DOHH2 (cell line): Measurements from ENCODE around the gene DUSP10.

ENCODE experiments used
- H3F3A ChIP-seq: fragments of 200-600 bp; sonication (generic), shearing (Covaris generic); 2 replicates; pipeline ENCODE4 v1.6.0; 2016; ENCODE audit warnings: antibody characterized with exemption, mild to moderate bottlenecking; ENCODE audit not compliant: control insufficient read depth, insufficient read depth
- H3K27ac ChIP-seq: fragments of 200-600 bp; sonication (generic); 2 replicates; pipeline ENCODE4 v1.5.1; 2014; ENCODE audit warnings: low read depth, mild to moderate bottlenecking, low read length, moderate library complexity
- H3K27me3 ChIP-seq: fragments of 200-600 bp; sonication (generic); 2 replicates; pipeline ENCODE4 v1.6.1; 2014; ENCODE audit warnings: mild to moderate bottlenecking, low read length, mixed read lengths; ENCODE audit not compliant: control insufficient read depth
- H3K36me3 ChIP-seq: fragments of 200-600 bp; sonication (generic); 2 replicates; pipeline ENCODE4 v1.6.1; 2014; ENCODE audit warnings: mild to moderate bottlenecking, low read length, moderate library complexity, mixed read lengths; ENCODE audit not compliant: control insufficient read depth
- H3K4me1 ChIP-seq: fragments of 200-600 bp; sonication (generic); 2 replicates; pipeline ENCODE4 v1.6.1; 2014; ENCODE audit warnings: mild to moderate bottlenecking, low read length, mixed read lengths; ENCODE audit not compliant: control insufficient read depth
- H3K4me2 ChIP-seq: fragments of 200-600 bp; sonication (generic); 2 replicates; pipeline ENCODE4 v1.6.0; 2014; ENCODE audit warnings: mild to moderate bottlenecking, low read length, moderate library complexity
- H3K4me3 ChIP-seq: fragments of 200-600 bp; sonication (generic); 2 replicates; pipeline ENCODE4 v1.5.1; 2014; ENCODE audit warnings: mild to moderate bottlenecking, low read length, mixed read lengths
- H3K79me2 ChIP-seq: fragments of 200-600 bp; sonication (generic); 2 replicates; pipeline ENCODE4 v1.6.1; 2014; ENCODE audit warnings: mild to moderate bottlenecking, low read length, mixed read lengths; ENCODE audit not compliant: control insufficient read depth
- H3K9me2 ChIP-seq: fragments of 200-600 bp; sonication (generic); replicated peaks from 2 replicates; pipeline ENCODE4 v1.6.1; 2014; ENCODE audit warnings: mild to moderate bottlenecking, low read length, mixed read lengths; ENCODE audit not compliant: control insufficient read depth
- H3K9me3 ChIP-seq: fragments of 200-600 bp; sonication (generic); 2 replicates; pipeline ENCODE4 v1.6.1; 2014; ENCODE audit warnings: antibody characterized with exemption, low read length, mixed read lengths; ENCODE audit not compliant: control insufficient read depth, insufficient read depth
- H4K20me1 ChIP-seq: fragments of 200-600 bp; sonication (generic); 2 replicates; pipeline ENCODE4 v1.6.0; 2014; ENCODE audit warnings: low read depth, mild to moderate bottlenecking, antibody characterized with exemption, low read length, moderate library complexity; ENCODE audit not compliant: control insufficient read depth, insufficient read depth
- CTCF ChIP-seq: fragments of 200-600 bp; sonication (generic); IDR thresholded peaks from one replicate; pipeline ENCODE4 v1.5.1; 2014; ENCODE audit warnings: antibody characterized with exemption, mild to moderate bottlenecking, low read depth, low read length; ENCODE audit not compliant: poor library complexity, severe bottlenecking
- EZH2phosphoT487 ChIP-seq: fragments of 200-600 bp; sonication (generic); IDR thresholded peaks from 2 replicates; pipeline ENCODE4 v1.6.1; 2017; ENCODE audit warnings: borderline replicate concordance, mild to moderate bottlenecking, antibody characterized with exemption, low read length, moderate library complexity, mixed read lengths

DUSP10 gene

GRCh38 chr1:221670081-221670480 is 71.8 kb downstream of the DUSP10 start:
- H3K36me3 ChIP-seq, result no peaks in the 10 kb centered on the region
- no peaks in the 10 kb centered on the region for H3K9me3 ChIP-seq
- H3K27me3 ChIP-seq, result no peaks in the 10 kb centered on the region
- no peak overlapping the region for H3K27ac ChIP-seq
- no peak overlapping the region for H3K4me3 ChIP-seq
- H3K9me2 ChIP-seq, result no peaks in the 10 kb centered on the region
- TF ChIP-seq CTCF (no peak), EZH2phosphoT487 (no peak)
- H3F3A ChIP-seq, result no peaks in the 10 kb centered on the region
- no peaks in the 10 kb centered on the region for H3K4me1 ChIP-seq
- H3K4me2 ChIP-seq, result no peak overlapping the region
- no peaks in the 10 kb centered on the region for H3K79me2 ChIP-seq
- H4K20me1 ChIP-seq, result no peaks in the 10 kb centered on the region

GRCh38 chr1:221669441-221669840 is 72.4 kb downstream of the DUSP10 start:
- H3K4me1 ChIP-seq, result no peaks in the 10 kb centered on the region
- H3K27ac ChIP-seq, result no peak overlapping the region
- no peak for TF ChIP-seq CTCF
- no peak for TF ChIP-seq EZH2phosphoT487
- no peak overlapping the region for H3K4me3 ChIP-seq
- H3K9me2 ChIP-seq, result no peaks in the 10 kb centered on the region
- H3K9me3 ChIP-seq, result no peaks in the 10 kb centered on the region
- no peak overlapping the region for H3K4me2 ChIP-seq
- no peaks in the 10 kb centered on the region for H4K20me1 ChIP-seq
- no peaks in the 10 kb centered on the region for H3K36me3 ChIP-seq
- H3K79me2 ChIP-seq, result no peaks in the 10 kb centered on the region
- H3F3A ChIP-seq, result no peaks in the 10 kb centered on the region
- H3K27me3 ChIP-seq, result no peaks in the 10 kb centered on the region

GRCh38 chr1:221667504-221667903 is 74.4 kb downstream of the DUSP10 start:
- H3K9me3 ChIP-seq, result no peaks in the 10 kb centered on the region
- no peaks in the 10 kb centered on the region for H3K4me1 ChIP-seq
- H3K79me2 ChIP-seq, result no peaks in the 10 kb centered on the region
- 0 out of 2 replicates have a peak, but pooled peaks cover 2% of the 10 kb centered on the region for H3K27me3 ChIP-seq
- no peak overlapping the region for H3K4me3 ChIP-seq
- H3K36me3 ChIP-seq, result no peaks in the 10 kb centered on the region
- H3K4me2 ChIP-seq, result no peak overlapping the region
- H3K27ac ChIP-seq, result no peak overlapping the region
- H4K20me1 ChIP-seq, result no peaks in the 10 kb centered on the region
- no peaks in the 10 kb centered on the region for H3F3A ChIP-seq
- H3K9me2 ChIP-seq, result no peaks in the 10 kb centered on the region
- no peak for TF ChIP-seq CTCF
- no peak for TF ChIP-seq EZH2phosphoT487

- Histone ChIP-seq H4K20me1 (no peaks in the 10 kb centered on the region), H3K4me1 (no peaks in the 10 kb centered on the region), H3K9me2 (no peaks in the 10 kb centered on the region), H3K27me3 (0 out of 2 replicates have a peak, but pooled peaks cover 2% of the 10 kb centered on the region), H3K79me2 (no peaks in the 10 kb centered on the region), H3K4me2 (no peak overlapping the region), H3K36me3 (no peaks in the 10 kb centered on the region), H3F3A (no peaks in the 10 kb centered on the region), H3K4me3 (no peak overlapping the region), H3K9me3 (no peaks in the 10 kb centered on the region), H3K27ac (no peak overlapping the region)
- no peak for TF ChIP-seq CTCF
- TF ChIP-seq EZH2phosphoT487, result no peak
Measured at GRCh38 chr1:221664253-221664652, 77.6 kb downstream of the DUSP10 start.
